ENCODE data around the gene GALT. TPM values are rescaled to one million over a fixed set of nuclear protein-coding genes. Genes with fewer than 3 reads are reported as not detected.

The GALT gene
- total and polyA plus RNA-seq, 2 donors (not counting 1 experiment from before 2014, with no cell fraction given), result 111 to 167 TPM

DNA sequence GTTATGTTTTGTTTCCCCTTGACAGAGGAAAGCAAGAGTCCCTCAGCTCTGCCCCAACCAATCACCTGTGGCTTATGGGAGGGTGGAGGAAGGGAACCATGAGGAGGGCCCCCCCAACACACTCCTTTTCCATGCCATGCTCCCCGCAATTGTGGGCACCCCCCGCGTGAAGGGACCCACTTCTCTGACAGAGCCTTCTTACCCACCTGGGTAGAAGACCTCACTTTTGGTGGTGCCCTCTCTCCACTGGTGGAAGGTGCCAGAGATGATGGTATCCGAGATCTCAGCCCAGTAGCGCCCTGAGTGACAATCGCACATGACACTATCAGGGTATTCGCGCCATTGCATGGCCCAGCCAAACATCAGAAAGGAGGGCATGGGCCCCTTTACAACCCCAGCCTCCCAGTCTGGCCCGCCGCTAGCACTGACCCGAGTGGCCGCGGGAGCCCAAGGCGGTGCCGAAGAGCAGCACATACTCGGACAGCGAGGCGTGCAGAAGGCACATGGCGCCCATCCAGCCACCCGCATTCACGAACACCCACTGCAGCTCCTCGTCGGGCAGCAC lies 9.6 kb upstream of the GALT start:
- TF ChIP-seq, protein P1, sequence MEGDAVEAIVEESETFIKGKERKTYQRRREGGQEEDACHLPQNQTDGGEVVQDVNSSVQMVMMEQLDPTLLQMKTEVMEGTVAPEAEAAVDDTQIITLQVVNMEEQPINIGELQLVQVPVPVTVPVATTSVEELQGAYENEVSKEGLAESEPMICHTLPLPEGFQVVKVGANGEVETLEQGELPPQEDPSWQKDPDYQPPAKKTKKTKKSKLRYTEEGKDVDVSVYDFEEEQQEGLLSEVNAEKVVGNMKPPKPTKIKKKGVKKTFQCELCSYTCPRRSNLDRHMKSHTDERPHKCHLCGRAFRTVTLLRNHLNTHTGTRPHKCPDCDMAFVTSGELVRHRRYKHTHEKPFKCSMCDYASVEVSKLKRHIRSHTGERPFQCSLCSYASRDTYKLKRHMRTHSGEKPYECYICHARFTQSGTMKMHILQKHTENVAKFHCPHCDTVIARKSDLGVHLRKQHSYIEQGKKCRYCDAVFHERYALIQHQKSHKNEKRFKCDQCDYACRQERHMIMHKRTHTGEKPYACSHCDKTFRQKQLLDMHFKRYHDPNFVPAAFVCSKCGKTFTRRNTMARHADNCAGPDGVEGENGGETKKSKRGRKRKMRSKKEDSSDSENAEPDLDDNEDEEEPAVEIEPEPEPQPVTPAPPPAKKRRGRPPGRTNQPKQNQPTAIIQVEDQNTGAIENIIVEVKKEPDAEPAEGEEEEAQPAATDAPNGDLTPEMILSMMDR (IDR thresholded peaks at IDR 0.05), result no peak
- TF ChIP-seq EZH2 (IDR thresholded peaks at IDR 0.05; ENCODE audit: borderline replicate concordance, insufficient read depth, low read depth, low read length, poor library complexity, severe bottlenecking), result no peak
- H3K79me2 ChIP-seq (ENCODE audit: control insufficient read depth, insufficient read depth, low read length), result peaks cover 26% of the 10 kb centered on the region
- no peaks in the 10 kb centered on the region for H3K27me3 ChIP-seq (replicated peaks in 1 of 4; ENCODE audit: control extremely low read depth in 1 of 4, control insufficient read depth in 3 of 4, insufficient read depth in 4 of 4, low read length in 3 of 4)
- Mint-ChIP-seq H3K9me3 (ENCODE audit: insufficient read depth) (no peaks in the 10 kb centered on the region), H3K27ac (peak overlapping the region; percentile 61), H3K4me1 (peaks cover 30% of the 10 kb centered on the region), H3K4me3 (peak overlapping the region; percentile 92), H3K27me3 (no peaks in the 10 kb centered on the region)
- DNase-seq (no peak), ATAC-seq (ENCODE audit: low read depth) (no peak)
- peak overlapping the region; percentile 28 to 69 for H3K27ac ChIP-seq (ENCODE audit: low read length in 2 of 2)
- peaks cover 16% of the 10 kb centered on the region for H4K20me1 ChIP-seq (ENCODE audit: control insufficient read depth, insufficient read depth, low read length, poor library complexity, severe bottlenecking)
- no peaks in the 10 kb centered on the region for H3K9me3 ChIP-seq (ENCODE audit: control extremely low read depth in 1 of 3, control insufficient read depth in 2 of 3, insufficient read depth in 1 of 3, low read length in 2 of 3)
- H3K9ac ChIP-seq (ENCODE audit: low read length), result peak overlapping the region; percentile 79
- ChIA-PET POLR2A (interaction anchor here (0.6 to 2.8 kb wide), 7 partner anchors 10 to 624 kb away, joined by 4 to 31 read pairs (median 10); partner anchors contain the start of genes DCTN3, GALT and RPP25L), CTCF (interaction anchor here (0.7 to 8.4 kb wide), 9 partner anchors 7 to 508 kb away, joined by 3 to 150 read pairs (median 5); partner anchors contain the start of genes DCTN3, GALT and RPP25L)
- intact Hi-C loops (cut with micrococcal nuclease), result loop anchor here (1.0 to 2.0 kb wide), 7 partner anchors 9 to 260 kb away; partner anchors contain the start of genes DCTN3, DNAI1, FAM219A and GALT
- H3K4me3 ChIP-seq (ENCODE audit: control extremely low read depth in 1 of 5, extremely low read depth in 1 of 5, insufficient read depth in 1 of 5, low read depth in 2 of 5, low read length in 4 of 5), result peak overlapping the region; percentile 3 to 80 (median 63)
- WGBS (ENCODE audit: insufficient coverage), result 11% methylated on average over 20 of the region's 23 CpGs
- peaks cover 16 to 32% of the 10 kb centered on the region in 2 donors for H3K4me1 ChIP-seq (ENCODE audit: control insufficient read depth in 2 of 2, insufficient read depth in 2 of 2, low read length in 2 of 2)
- peak overlapping the region; percentile 92 for H2AFZ ChIP-seq (ENCODE audit: insufficient read depth, low read depth, low read length, poor library complexity, severe bottlenecking)
- peak overlapping the region; percentile 95 for H3K4me2 ChIP-seq (replicated peaks; ENCODE audit: low read depth, low read length, poor library complexity, severe bottlenecking)
- H3K36me3 ChIP-seq (replicated peaks in 1 of 2; ENCODE audit: control extremely low read depth in 1 of 2, control insufficient read depth in 1 of 2, extremely low read depth in 1 of 2, insufficient read depth in 2 of 2, low read length in 1 of 2), result peaks cover 0 to 3% of the 10 kb centered on the region in 2 experiments
